CD14-positive monocyte (primary cell): Measurements from ENCODE around the gene TSHZ3. TPM values are rescaled to one million over a fixed set of nuclear protein-coding genes. Genes with fewer than 3 reads are reported as not detected.

ENCODE experiments used
- DNase-seq, 3 donors: peaks; one replicate each; pipeline ENCODE4 v3.0.0-alpha.2; 2011 to 2022
- H2AFZ ChIP-seq: 2 replicates; pipeline ENCODE4 v1.6.0; 2012; ENCODE audit warnings: mild to moderate bottlenecking, low read depth, low read length, inconsistent platforms; ENCODE audit not compliant: insufficient read depth, poor library complexity, severe bottlenecking
- H3K27ac ChIP-seq, 2 donors: 1 replicate in 1 of 2; 2 replicates in 1 of 2; pipeline ENCODE4 v1.5.1; 2012 to 2013; ENCODE audit warnings: low read length in 2 of 2, control low read depth in 1 of 2, inconsistent platforms in 1 of 2, low read depth in 1 of 2, mild to moderate bottlenecking in 1 of 2
- H3K27me3 ChIP-seq, 2 donors: one replicate each; pipeline versions ENCODE4 v1.6.0 to v1.6.1; 2011 to 2013; ENCODE audit warnings: low read length in 2 of 2; ENCODE audit not compliant: control insufficient read depth in 2 of 2, insufficient read depth in 2 of 2
- H3K36me3 ChIP-seq, 2 donors: replicated peaks in 1 of 2; 1 replicate in 1 of 2; 2 replicates in 1 of 2; pipeline versions ENCODE4 v1.5.1 to v1.6.1; 2012 to 2013; ENCODE audit warnings: low read length in 2 of 2, control low read depth in 1 of 2, inconsistent platforms in 1 of 2, mild to moderate bottlenecking in 1 of 2; ENCODE audit not compliant: insufficient read depth in 2 of 2, control insufficient read depth in 1 of 2
- H3K4me1 ChIP-seq, 2 donors: 1 replicate in 1 of 2; 2 replicates in 1 of 2; pipeline versions ENCODE4 v1.5.1 to v1.6.1; 2012 to 2013; ENCODE audit warnings: low read length in 2 of 2, control low read depth in 1 of 2, inconsistent platforms in 1 of 2, mild to moderate bottlenecking in 1 of 2, moderate library complexity in 1 of 2; ENCODE audit not compliant: insufficient read depth in 2 of 2, control insufficient read depth in 1 of 2
- H3K4me2 ChIP-seq: replicated peaks from 2 replicates; pipeline ENCODE3; 2012; ENCODE audit warnings: low read length, moderate library complexity, mild to moderate bottlenecking; ENCODE audit not compliant: poor library complexity, severe bottlenecking; ENCODE audit errors: extremely low read depth
- H3K4me3 ChIP-seq, 3 experiments: fragments of 200-600 bp in 1 of 3; sonication (generic) in 1 of 3; replicated peaks in 1 of 3; 1 replicate in 2 of 3; 2 replicates in 1 of 3; pipeline ENCODE4 v1.5.1; 2011 to 2013; ENCODE audit warnings: low read length in 3 of 3, mild to moderate bottlenecking in 3 of 3, control low read depth in 2 of 3, low read depth in 2 of 3, inconsistent platforms in 1 of 3, moderate library complexity in 1 of 3
- H3K79me2 ChIP-seq: 2 replicates; pipeline ENCODE4 v1.6.0; 2012; ENCODE audit warnings: mild to moderate bottlenecking, control low read depth, inconsistent platforms, low read length, moderate library complexity; ENCODE audit not compliant: insufficient read depth
- H3K9ac ChIP-seq: 2 replicates; pipeline ENCODE4 v1.6.0; 2017; ENCODE audit warnings: low read length, mild to moderate bottlenecking; ENCODE audit not compliant: insufficient read depth, poor library complexity, severe bottlenecking
- H3K9me3 ChIP-seq, 2 donors: replicated peaks in 1 of 2; 1 replicate in 1 of 2; 2 replicates in 1 of 2; pipeline versions ENCODE4 v1.5.1 to v1.6.1; 2012 to 2013; ENCODE audit warnings: low read length in 2 of 2, control low read depth in 1 of 2; ENCODE audit not compliant: control insufficient read depth in 1 of 2, insufficient read depth in 1 of 2
- H4K20me1 ChIP-seq: 2 replicates; pipeline ENCODE4 v1.6.0; 2012; ENCODE audit warnings: mild to moderate bottlenecking, low read length, control low read depth, moderate library complexity; ENCODE audit not compliant: insufficient read depth
- H3K27ac Mint-ChIP-seq, 7 donors: one replicate each; pipeline ENCODE4 v1.8.0; 2020; ENCODE audit warnings: mild to moderate bottlenecking in 7 of 7, mixed read lengths in 7 of 7, moderate library complexity in 6 of 7, inconsistent platforms in 2 of 7
- H3K27me3 Mint-ChIP-seq, 3 donors: one replicate each; pipeline ENCODE4 v1.8.0; 2021 to 2022; ENCODE audit warnings: low read depth in 3 of 3, mild to moderate bottlenecking in 3 of 3, mixed read lengths in 3 of 3, moderate library complexity in 3 of 3, inconsistent platforms in 1 of 3
- H3K36me3 Mint-ChIP-seq, 2 donors: one replicate each; pipeline ENCODE4 v1.8.0; 2020; ENCODE audit warnings: mixed read lengths in 2 of 2, inconsistent platforms in 1 of 2, mild to moderate bottlenecking in 1 of 2
- H3K4me1 Mint-ChIP-seq: one replicate; pipeline ENCODE4 v1.8.0; 2020; ENCODE audit warnings: mild to moderate bottlenecking, mixed read lengths
- H3K4me3 Mint-ChIP-seq, 2 donors: one replicate each; pipeline ENCODE4 v1.8.0; 2020; ENCODE audit warnings: mild to moderate bottlenecking in 2 of 2, mixed read lengths in 2 of 2, moderate library complexity in 1 of 2
- H3K9me3 Mint-ChIP-seq, 7 donors: one replicate each; pipeline ENCODE4 v1.8.0; 2020 to 2022; ENCODE audit warnings: mixed read lengths in 7 of 7, mild to moderate bottlenecking in 6 of 7, moderate library complexity in 6 of 7, inconsistent platforms in 2 of 7
- WGBS: methylation state at CpG from one replicate; pipeline ENCODE4 v1.1.5; 2013; ENCODE audit warnings: missing lambda C conversion rate; ENCODE audit not compliant: insufficient coverage; 5-methylcytosine and 5-hydroxymethylcytosine counted together
- intact Hi-C, 2 donors: fragments of 100-400 bp; cut with micrococcal nuclease; formaldehyde crosslinking; loops; one replicate each; pipeline versions ENCODE4 v1.15.0 to v1.15.1; 2023
- polyA plus RNA-seq, 3 donors: library from polyadenylated mRNA; depleted of rRNA in 1 of 3; unstranded in 2 of 3; stranded (reverse) in 1 of 3; fragments of 300-500 nt in 2 of 3; fragments of >200 nt in 1 of 3; fragmentation: Illumina TruSeq in 2 of 3; gene quantifications; 1 replicate in 2 of 3; 2 replicates in 1 of 3; pipeline ENCODE4 v1.2.3, GENCODE V29; 2012 to 2021
- TF ChIP-seq, protein P1 (sequence below): fragments of 200-600 bp; IDR thresholded peaks from one replicate; pipeline ENCODE4 v1.8.0; 2022; ENCODE audit warnings: antibody characterized with exemption, mild to moderate bottlenecking

The TSHZ3 gene
- polyA plus RNA-seq, 3 donors = 2.3 to 5.8 (median 3.3) TPM

DNA sequence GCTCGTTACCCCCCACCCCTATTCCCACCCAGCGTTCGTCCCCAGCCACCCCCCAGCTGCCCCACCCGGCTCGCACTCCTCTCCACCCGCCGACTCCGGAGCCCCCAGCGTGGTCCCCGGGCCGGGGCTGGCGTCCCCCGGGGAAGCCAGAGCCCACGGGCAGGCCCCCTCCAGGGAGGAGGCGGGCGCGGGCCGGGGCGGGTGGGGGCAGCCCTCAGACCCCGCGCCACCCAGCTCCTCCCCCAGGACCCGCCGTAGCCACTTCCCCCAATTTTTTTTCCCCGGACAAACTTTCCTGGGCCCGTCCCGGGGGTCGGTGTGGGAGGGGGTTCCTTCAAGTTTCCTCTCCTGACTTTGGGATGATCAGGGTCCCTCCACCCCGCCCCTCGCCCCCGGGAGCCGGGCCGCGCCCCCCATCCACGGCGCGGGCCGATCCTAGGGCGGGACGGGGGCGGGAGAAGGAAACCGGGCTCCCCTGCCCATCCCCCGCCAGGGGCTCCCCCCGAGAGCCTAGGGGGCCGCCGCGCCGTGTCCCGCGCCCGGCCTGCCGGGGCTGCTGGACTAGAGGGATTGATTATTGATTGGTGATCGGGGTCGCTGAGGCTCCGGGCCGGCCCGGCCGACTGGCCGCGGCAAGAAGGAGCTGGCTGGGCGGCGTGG, 927 bp upstream of the TSHZ3 start:
- intact Hi-C loops = loop anchor here (5.0 to 10.0 kb wide), 5 partner anchors 38 to 1232 kb away; partner anchors contain the start of gene PDCD5 (in 1 of the 2)
- DNase-seq = no peak
- Mint-ChIP-seq H3K27me3 (peaks cover 43 to 61% (median 48%) of the 10 kb centered on the region in 3 donors), H3K4me1 (peaks cover 50% of the 10 kb centered on the region), H3K27ac (no peak overlapping the region), H3K9me3 (peaks cover 0 to 28% (median 11%) of the 10 kb centered on the region in 7 donors), H3K36me3 (peaks cover 28 to 30% of the 10 kb centered on the region in 2 donors), H3K4me3 (peak overlapping the region; percentile 68 to 75)
- H3K4me2 ChIP-seq = peak overlapping the region; percentile 98
- peaks cover 36% of the 10 kb centered on the region for H3K79me2 ChIP-seq
- peak overlapping the region; percentile 91 for H2AFZ ChIP-seq
- H3K27me3 ChIP-seq = peaks cover 34 to 43% of the 10 kb centered on the region in 2 donors
- H3K9ac ChIP-seq = peak overlapping the region; percentile 71
- 0% methylated on average over 37 of the region's 61 CpGs for WGBS
- peaks cover 68% of the 10 kb centered on the region for H4K20me1 ChIP-seq
- H3K36me3 ChIP-seq = peaks cover 0 to 10% of the 10 kb centered on the region in 2 donors
- peaks cover 2 to 29% of the 10 kb centered on the region in 2 donors for H3K9me3 ChIP-seq
- peak overlapping the region in 1 of 2 donors; percentile 57 for H3K27ac ChIP-seq
- peaks cover 43 to 45% of the 10 kb centered on the region in 2 donors for H3K4me1 ChIP-seq
- H3K4me3 ChIP-seq = peak overlapping the region; percentile 50 to 94 (median 94)
- TF ChIP-seq, protein P1, sequence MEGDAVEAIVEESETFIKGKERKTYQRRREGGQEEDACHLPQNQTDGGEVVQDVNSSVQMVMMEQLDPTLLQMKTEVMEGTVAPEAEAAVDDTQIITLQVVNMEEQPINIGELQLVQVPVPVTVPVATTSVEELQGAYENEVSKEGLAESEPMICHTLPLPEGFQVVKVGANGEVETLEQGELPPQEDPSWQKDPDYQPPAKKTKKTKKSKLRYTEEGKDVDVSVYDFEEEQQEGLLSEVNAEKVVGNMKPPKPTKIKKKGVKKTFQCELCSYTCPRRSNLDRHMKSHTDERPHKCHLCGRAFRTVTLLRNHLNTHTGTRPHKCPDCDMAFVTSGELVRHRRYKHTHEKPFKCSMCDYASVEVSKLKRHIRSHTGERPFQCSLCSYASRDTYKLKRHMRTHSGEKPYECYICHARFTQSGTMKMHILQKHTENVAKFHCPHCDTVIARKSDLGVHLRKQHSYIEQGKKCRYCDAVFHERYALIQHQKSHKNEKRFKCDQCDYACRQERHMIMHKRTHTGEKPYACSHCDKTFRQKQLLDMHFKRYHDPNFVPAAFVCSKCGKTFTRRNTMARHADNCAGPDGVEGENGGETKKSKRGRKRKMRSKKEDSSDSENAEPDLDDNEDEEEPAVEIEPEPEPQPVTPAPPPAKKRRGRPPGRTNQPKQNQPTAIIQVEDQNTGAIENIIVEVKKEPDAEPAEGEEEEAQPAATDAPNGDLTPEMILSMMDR = no peak

DNA sequence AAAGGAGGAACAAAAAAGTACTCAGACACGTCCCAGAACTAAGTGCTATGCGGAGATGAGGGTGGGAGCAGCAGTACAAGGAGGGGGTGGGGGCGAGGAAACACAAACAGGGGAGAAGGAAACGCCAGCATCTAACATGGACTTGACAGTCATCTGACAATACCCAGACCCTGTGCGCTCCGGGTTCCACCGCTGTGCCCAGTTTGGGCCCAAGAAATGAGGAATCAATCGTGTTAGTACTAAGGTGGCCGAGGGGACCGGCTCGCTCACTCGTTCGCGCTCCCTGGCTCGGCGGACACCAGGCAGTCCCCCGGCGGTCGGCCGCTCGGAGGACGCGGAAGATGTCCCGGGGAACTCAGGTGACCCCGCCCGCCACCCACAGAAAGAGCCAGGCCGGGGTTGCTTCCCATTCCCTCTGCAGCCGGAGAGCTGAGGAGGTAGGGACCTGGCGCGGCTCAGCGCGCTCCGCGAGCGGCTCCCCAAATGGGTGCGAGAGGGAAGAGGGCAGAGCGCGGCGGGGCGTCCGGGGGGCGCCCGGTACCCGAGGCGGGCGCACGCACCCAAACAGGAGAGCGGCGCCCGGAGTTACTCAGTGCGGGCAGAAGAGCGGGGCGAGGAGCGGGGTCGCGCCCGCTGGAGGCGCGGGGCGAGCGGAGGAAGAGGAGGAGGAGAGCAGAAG, 616 bp downstream of the TSHZ3 start:
- Histone ChIP-seq H3K27me3 (peaks cover 18 to 27% of the 10 kb centered on the region in 2 donors), H3K9ac (peak overlapping the region; percentile 71), H3K79me2 (peaks cover 48% of the 10 kb centered on the region), H3K4me2 (peak overlapping the region; percentile 98), H3K4me1 (peaks cover 34 to 45% of the 10 kb centered on the region in 2 donors), H4K20me1 (peaks cover 68% of the 10 kb centered on the region), H2AFZ (peak overlapping the region; percentile 91), H3K36me3 (peaks cover 0 to 20% of the 10 kb centered on the region in 2 donors), H3K4me3 (peak overlapping the region; percentile 66 to 94 (median 94)), H3K27ac (peak overlapping the region; percentile 34 to 51), H3K9me3 (peaks cover under 1 to 16% of the 10 kb centered on the region in 2 donors)
- peak overlapping the region; percentile 30 to 85 (median 72) for H3K27ac Mint-ChIP-seq
- WGBS = under 1% methylated on average over 53 of the region's 61 CpGs
- H3K4me1 Mint-ChIP-seq = peaks cover 36% of the 10 kb centered on the region
- H3K4me3 Mint-ChIP-seq = peak overlapping the region; percentile 85 to 93
- peak in 1 of 3 donors; percentile 22 for DNase-seq
- intact Hi-C loops = no loop called here
- peaks cover 0 to 17% (median 6%) of the 10 kb centered on the region in 7 donors for H3K9me3 Mint-ChIP-seq
- TF ChIP-seq, protein P1 = no peak
- peaks cover 27 to 46% (median 33%) of the 10 kb centered on the region in 3 donors for H3K27me3 Mint-ChIP-seq
- H3K36me3 Mint-ChIP-seq = peaks cover 31 to 43% of the 10 kb centered on the region in 2 donors
